SK-N-SH (cell line): Measurements from ENCODE around the gene PIP4K2B. TPM values are rescaled to one million over a fixed set of nuclear protein-coding genes. Genes with fewer than 3 reads are reported as not detected.

Experiments used
- CTCF ChIA-PET: fragments of 300-600, 350-600 bp; formaldehyde crosslinking; extraction: SDS; loops from one replicate; lab custom pipeline; 2021; lab: Yijun Ruan, JAX
- POLR2A ChIA-PET: fragments of 350-600 bp; sonication (Branson Sonifier 250); formaldehyde crosslinking; extraction: SDS; loops from one replicate; lab custom pipeline; 2020; ENCODE audit warnings: antibody characterized with exemption, inconsistent platforms; lab: Yijun Ruan, JAX
- DNase-seq: peaks from one replicate; pipeline ENCODE4 v3.0.0; 2012
- H2AFZ ChIP-seq: fragments of 200-600 bp; sonication (generic); 2 replicates; pipeline ENCODE4 v1.8.1; 2016; ENCODE audit warnings: antibody characterized with exemption, mild to moderate bottlenecking, low read depth
- H3F3A ChIP-seq: fragments of 200-600 bp; sonication (generic); replicated peaks from 2 replicates; pipeline ENCODE3; 2016; ENCODE audit warnings: antibody characterized with exemption, mild to moderate bottlenecking; ENCODE audit not compliant: insufficient read depth
- H3K27ac ChIP-seq, 2 experiments: fragments of 200-500 bp in 1 of 2; fragments of 200-600 bp in 1 of 2; sonication (Bioruptor generic) in 1 of 2; sonication (generic), shearing (Covaris generic) in 1 of 2; 2 replicates each; pipeline versions ENCODE4 v1.5.1 to v1.6.1; 2014 to 2016; ENCODE audit warnings: low read depth in 2 of 2, inconsistent platforms in 1 of 2, low read length in 1 of 2, mild to moderate bottlenecking in 1 of 2, mixed read lengths in 1 of 2
- H3K27me3 ChIP-seq: fragments of 200-600 bp; sonication (generic), shearing (Covaris generic); 2 replicates; pipeline ENCODE4 v1.6.1; 2016; ENCODE audit warnings: mixed run types; ENCODE audit not compliant: insufficient read depth
- H3K36me3 ChIP-seq, 2 experiments: fragments of 200-500 bp in 1 of 2; fragments of 200-600 bp in 1 of 2; sonication (Bioruptor generic) in 1 of 2; sonication (generic) in 1 of 2; replicated peaks in 1 of 2; 2 replicates each; pipeline versions ENCODE3 to v1.5.1; 2014 to 2016; ENCODE audit warnings: low read length in 1 of 2, mild to moderate bottlenecking in 1 of 2; ENCODE audit not compliant: insufficient read depth in 2 of 2, control insufficient read depth in 1 of 2
- H3K4me1 ChIP-seq, 2 experiments: fragments of 200-500 bp in 1 of 2; fragments of 200-600 bp in 1 of 2; sonication (Bioruptor generic) in 1 of 2; sonication (generic), shearing (Covaris generic) in 1 of 2; 2 replicates each; pipeline versions ENCODE4 v1.5.1 to v1.6.1; 2014 to 2016; ENCODE audit warnings: low read depth in 1 of 2, low read length in 1 of 2, mixed run types in 1 of 2; ENCODE audit not compliant: insufficient read depth in 2 of 2, control insufficient read depth in 1 of 2
- H3K4me2 ChIP-seq: fragments of 200-600 bp; sonication (generic), shearing (Covaris generic); 2 replicates; pipeline ENCODE4 v1.6.1; 2017; ENCODE audit warnings: mixed run types
- H3K4me3 ChIP-seq, 2 experiments: fragments of 200-500 bp in 1 of 2; fragments of 200-600 bp in 1 of 2; sonication (Bioruptor generic) in 1 of 2; sonication (generic), shearing (Covaris generic) in 1 of 2; 2 replicates each; pipeline versions ENCODE4 v1.5.1 to v1.8.1; 2014 to 2016; ENCODE audit warnings: low read depth in 2 of 2, inconsistent platforms in 1 of 2, low read length in 1 of 2, mild to moderate bottlenecking in 1 of 2, mixed read lengths in 1 of 2, moderate library complexity in 1 of 2
- H3K79me2 ChIP-seq: fragments of 200-600 bp; sonication (generic); 2 replicates; pipeline ENCODE4 v1.8.1; 2017; ENCODE audit warnings: mild to moderate bottlenecking; ENCODE audit not compliant: insufficient read depth
- H3K9ac ChIP-seq: fragments of 200-600 bp; sonication (generic); 2 replicates; pipeline ENCODE4 v1.6.1; 2017; ENCODE audit warnings: mixed run types
- H3K9me2 ChIP-seq: fragments of 200-600 bp; sonication (generic); 2 replicates; pipeline ENCODE4 v1.6.1; 2017; ENCODE audit warnings: mixed run types
- H3K9me3 ChIP-seq: fragments of 200-600 bp; sonication (generic); 2 replicates; pipeline ENCODE4 v1.6.1; 2017; ENCODE audit warnings: mixed run types, mild to moderate bottlenecking, moderate library complexity
- H4K20me1 ChIP-seq: fragments of 200-600 bp; sonication (generic); 2 replicates; pipeline ENCODE4 v1.6.1; 2017; ENCODE audit warnings: mild to moderate bottlenecking, mixed run types; ENCODE audit not compliant: insufficient read depth
- ELF1 ChIP-seq: IDR thresholded peaks from 2 replicates; pipeline ENCODE4 v1.4.0; 2012
- FOSL2 ChIP-seq: IDR thresholded peaks from 2 replicates; pipeline ENCODE4 v1.4.0; 2012; ENCODE audit warnings: low read depth, mild to moderate bottlenecking, moderate library complexity, borderline replicate concordance
- FOXJ3 ChIP-seq: sonication (generic); formaldehyde crosslinking; IDR thresholded peaks from 2 replicates; pipeline ENCODE4 v1.5.1; 2020; ENCODE audit warnings: mild to moderate bottlenecking, missing genetic modification reagents
- GABPA ChIP-seq: IDR thresholded peaks from 2 replicates; pipeline ENCODE4 v1.4.0; 2012; ENCODE audit warnings: low read depth, mild to moderate bottlenecking
- GATA2 ChIP-seq: sonication (generic); formaldehyde crosslinking; IDR thresholded peaks from 2 replicates; pipeline ENCODE4 v1.5.0; 2020; ENCODE audit warnings: mild to moderate bottlenecking, missing genetic modification reagents
- JUND ChIP-seq: IDR thresholded peaks from 2 replicates; pipeline ENCODE4 v1.4.0; 2012
- MEF2A ChIP-seq: IDR thresholded peaks from 2 replicates; pipeline ENCODE4 v1.4.0; 2012; ENCODE audit warnings: low read depth, borderline replicate concordance
- MXI1 ChIP-seq: IDR thresholded peaks from 2 replicates; pipeline ENCODE4 v1.6.1; 2012; ENCODE audit warnings: mild to moderate bottlenecking, low read depth, low read length, improper control_type of control experiment
- RCOR1 ChIP-seq: fragments of 150-350 bp; IDR thresholded peaks from 2 replicates; pipeline ENCODE4 v1.6.1; 2017; ENCODE audit warnings: antibody characterized with exemption, low read length
- RXRA ChIP-seq: IDR thresholded peaks from 2 replicates; pipeline ENCODE4 v1.4.0; 2012; ENCODE audit warnings: low read depth, mild to moderate bottlenecking, borderline replicate concordance
- SIN3A ChIP-seq: IDR thresholded peaks from 2 replicates; pipeline ENCODE4 v1.6.1; 2012; ENCODE audit warnings: low read depth, mild to moderate bottlenecking, low read length, moderate library complexity, borderline replicate concordance
- TCF12 ChIP-seq: IDR thresholded peaks from 2 replicates; pipeline ENCODE4 v1.4.0; 2012
- USF2 ChIP-seq: fragments of 150-350 bp; IDR thresholded peaks from 2 replicates; pipeline ENCODE4 v1.6.1; 2017; ENCODE audit warnings: antibody characterized with exemption, low read length, low read depth, borderline replicate concordance
- YY1 ChIP-seq: IDR thresholded peaks from 2 replicates; pipeline ENCODE4 v1.4.0; 2012; ENCODE audit warnings: low read depth, mild to moderate bottlenecking
- WGBS: methylation state at CpG from one replicate; pipeline ENCODE4 v1.1.6; 2017; ENCODE audit warnings: low lambda C conversion rate; 5-methylcytosine and 5-hydroxymethylcytosine counted together
- polyA plus RNA-seq, 3 experiments: library from polyadenylated mRNA; depleted of rRNA; stranded (reverse); fragments of >200 nt; gene quantifications; 2 replicates each; pipeline ENCODE4 v1.2.3, GENCODE V29; 2012
- TF ChIP-seq, protein P1 (sequence below): IDR thresholded peaks from 2 replicates; pipeline ENCODE4 v1.4.0; 2012; ENCODE audit warnings: low read depth, borderline replicate concordance
- TF ChIP-seq, protein P2 (sequence below): IDR thresholded peaks from 2 replicates; pipeline ENCODE4 v1.4.0; 2012; ENCODE audit warnings: low read depth

Gene PIP4K2B
- polyA plus RNA-seq, 1 of the 3 experiments (the other 2 are of a cell fraction): 29.8 TPM

GRCh38 chr17:38799501-38800236 lies at the start of gene PIP4K2B (continued):
- TF ChIP-seq USF2: no peak
- peak; percentile 77 for TF ChIP-seq MXI1
- TF ChIP-seq RCOR1: 0 out of 2 replicates have a peak, but pooled peaks have one; percentile 6
- TF ChIP-seq ELF1: 0 out of 2 replicates have a peak, but pooled peaks have one; percentile 16
- no peak for TF ChIP-seq RXRA
- peak; percentile 95 for TF ChIP-seq YY1
- no peak for TF ChIP-seq FOXJ3 (CRISPR knock-in tag)
- TF ChIP-seq GATA2 (CRISPR knock-in tag): no peak
- TF ChIP-seq, protein P1, sequence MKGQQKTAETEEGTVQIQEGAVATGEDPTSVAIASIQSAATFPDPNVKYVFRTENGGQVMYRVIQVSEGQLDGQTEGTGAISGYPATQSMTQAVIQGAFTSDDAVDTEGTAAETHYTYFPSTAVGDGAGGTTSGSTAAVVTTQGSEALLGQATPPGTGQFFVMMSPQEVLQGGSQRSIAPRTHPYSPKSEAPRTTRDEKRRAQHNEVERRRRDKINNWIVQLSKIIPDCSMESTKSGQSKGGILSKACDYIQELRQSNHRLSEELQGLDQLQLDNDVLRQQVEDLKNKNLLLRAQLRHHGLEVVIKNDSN: peak; percentile 12; the same call in 1 of the 2 replicates
- TF ChIP-seq FOSL2: no peak
- TF ChIP-seq, protein P2, sequence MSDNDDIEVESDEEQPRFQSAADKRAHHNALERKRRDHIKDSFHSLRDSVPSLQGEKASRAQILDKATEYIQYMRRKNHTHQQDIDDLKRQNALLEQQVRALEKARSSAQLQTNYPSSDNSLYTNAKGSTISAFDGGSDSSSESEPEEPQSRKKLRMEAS: no peak; the same call in 1 of the 2 replicates

DNA sequence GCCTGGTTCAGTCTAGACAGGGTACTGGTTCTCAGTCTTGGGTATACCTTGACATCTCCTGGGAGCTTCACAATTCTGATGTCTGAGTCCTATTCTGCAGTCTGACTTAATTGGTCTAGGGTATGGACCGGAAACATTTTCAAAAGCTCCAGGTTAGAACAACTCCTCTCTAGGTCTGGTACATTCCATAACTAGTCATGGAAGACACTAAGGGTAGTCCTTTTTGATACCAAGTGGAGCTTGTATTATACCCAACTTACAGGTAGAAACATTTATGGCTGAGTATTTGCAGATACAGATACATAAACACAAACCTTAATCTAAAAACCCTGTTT lies 49.2 kb upstream of the PIP4K2B start:
- Histone ChIP-seq H3K4me3 (no peak overlapping the region), H3F3A (peaks cover 72% of the 10 kb centered on the region), H3K79me2 (peaks cover 48% of the 10 kb centered on the region), H3K9ac (no peak overlapping the region), H3K9me3 (no peaks in the 10 kb centered on the region), H3K4me1 (peaks cover 12 to 15% of the 10 kb centered on the region in 2 experiments; a peak in 2 of 4 replicates), H3K27ac (no peak overlapping the region), H3K4me2 (no peak overlapping the region), H3K36me3 (peaks cover 46 to 56% of the 10 kb centered on the region in 2 experiments), H3K27me3 (no peaks in the 10 kb centered on the region), H2AFZ (no peak overlapping the region), H4K20me1 (peaks cover 42% of the 10 kb centered on the region), H3K9me2 (no peaks in the 10 kb centered on the region)
- ChIA-PET CTCF (interaction anchor here (1.0 to 1.4 kb wide), 3 partner anchors 60 to 326 kb away, joined by 3 to 4 read pairs (median 3); no protein-coding TSS in a partner anchor), POLR2A (no interaction called here)
- DNase-seq: no peak
- WGBS: 100% methylated on average over 1 of the region's 1 CpG
- TF ChIP-seq SIN3A: no peak
- no peak for TF ChIP-seq TCF12
- TF ChIP-seq GABPA: no peak
- TF ChIP-seq MEF2A: no peak
- no peak for TF ChIP-seq RXRA
- no peak for TF ChIP-seq FOSL2
- no peak for TF ChIP-seq JUND
